ENCODE measurements around the gene B3GNT3.

GRCh38 chr19:17762505-17763229 is 32.3 kb upstream of the B3GNT3 start:
- TF ChIP-seq CTCF (IDR thresholded peaks at IDR 0.05; ENCODE audit: low read length) (no peak), EZH2 (optimal IDR thresholded peaks at IDR 0.05; ENCODE audit: low read depth, low read length) (no peak)

Measured in MM.1S (cell line).